Measurements from ENCODE around the gene FGD3. TPM values are rescaled to one million over a fixed set of nuclear protein-coding genes. Genes with fewer than 3 reads are reported as not detected.

FGD3 gene
- total RNA-seq, 2 donors from 2014 or later = 3.6 to 4.3 TPM

- DNase-seq (no peak), ATAC-seq (no peak)
- intact Hi-C loops (cut with DNase I, micrococcal nuclease) = no loop called here
Observed at GRCh38 chr9:92971776-92972175, 24.5 kb downstream of the FGD3 start.

GRCh38 chr9:92973700-92974099, 26.4 kb downstream of the FGD3 start:
- no peak for ATAC-seq
- DNase-seq = no peak
- intact Hi-C loops (cut with DNase I, micrococcal nuclease) = no loop called here

- intact Hi-C loops (cut with DNase I, micrococcal nuclease) = no loop called here
- DNase-seq (no peak), ATAC-seq (peak; percentile 74)
Observed at GRCh38 chr9:92974161-92974661, 26.9 kb downstream of the FGD3 start.

- DNase-seq = no peak
- no peak for ATAC-seq
Observed at GRCh38 chr9:92974761-92975755, 27.7 kb downstream of the FGD3 start.

GRCh38 chr9:92976431-92976830, 29.1 kb downstream of the FGD3 start:
- ATAC-seq (no peak), DNase-seq (no peak)
- intact Hi-C loops (cut with DNase I, micrococcal nuclease) = no loop called here

More at GRCh38 chr9:92974761-92975755, 27.7 kb downstream of the FGD3 start:
- intact Hi-C loops (cut with DNase I, micrococcal nuclease) = no loop called here

GRCh38 chr9:92977279-92977678, 30.0 kb downstream of the FGD3 start:
- intact Hi-C loops (cut with DNase I, micrococcal nuclease) = no loop called here
- ATAC-seq (no peak), DNase-seq (no peak)

- DNase-seq (no peak), ATAC-seq (no peak)
- intact Hi-C loops (cut with DNase I, micrococcal nuclease) = no loop called here
Observed at GRCh38 chr9:92978345-92978875, 31.1 kb downstream of the FGD3 start.

GRCh38 chr9:92979283-92980056, 32.1 kb downstream of the FGD3 start:
- ATAC-seq (no peak), DNase-seq (no peak)
- intact Hi-C loops (cut with DNase I, micrococcal nuclease) = no loop called here

GRCh38 chr9:92980085-92980745, 32.9 kb downstream of the FGD3 start:
- ATAC-seq = no peak
- no peak for DNase-seq
- intact Hi-C loops (cut with DNase I, micrococcal nuclease) = no loop called here

GRCh38 chr9:92982130-92982529, 34.8 kb downstream of the FGD3 start:
- DNase-seq (no peak), ATAC-seq (no peak)
- intact Hi-C loops (cut with DNase I, micrococcal nuclease) = no loop called here

GRCh38 chr9:92983984-92984589, 36.8 kb downstream of the FGD3 start:
- no peak for ATAC-seq
- intact Hi-C loops (cut with DNase I, micrococcal nuclease) = no loop called here

GRCh38 chr9:92984976-92985375, 37.7 kb downstream of the FGD3 start:
- ATAC-seq = no peak
- DNase-seq = no peak
- intact Hi-C loops (cut with DNase I, micrococcal nuclease) = no loop called here

More at GRCh38 chr9:92983984-92984589, 36.8 kb downstream of the FGD3 start:
- DNase-seq = no peak

- no peak for DNase-seq
- intact Hi-C loops (cut with DNase I, micrococcal nuclease) = no loop called here
- ATAC-seq = no peak
Observed at GRCh38 chr9:92986176-92987119, 39.1 kb downstream of the FGD3 start.

- intact Hi-C loops (cut with DNase I, micrococcal nuclease) = no loop called here
- DNase-seq = no peak
- no peak for ATAC-seq
Observed at GRCh38 chr9:92988215-92988768, 41.0 kb downstream of the FGD3 start.

- ATAC-seq = no peak
- DNase-seq = no peak
- intact Hi-C loops (cut with DNase I, micrococcal nuclease) = no loop called here
Observed at GRCh38 chr9:92989561-92989960, 42.2 kb downstream of the FGD3 start.

GRCh38 chr9:92990461-92990860, 43.1 kb downstream of the FGD3 start:
- DNase-seq (no peak), ATAC-seq (no peak)
- intact Hi-C loops (cut with DNase I, micrococcal nuclease) = no loop called here

- intact Hi-C loops (cut with DNase I, micrococcal nuclease) = no loop called here
- no peak for ATAC-seq
- DNase-seq = no peak
Observed at GRCh38 chr9:92992549-92992948, 45.2 kb downstream of the FGD3 start.

Measured in left colon (tissue), 2 donors.